Measurements from ENCODE around the gene HSD11B2. TPM values are rescaled to one million over a fixed set of nuclear protein-coding genes. Genes with fewer than 3 reads are reported as not detected.
A peak's percentile ranks its signal among the peaks of the same experiment; 100 is the strongest.

Gene HSD11B2
- total and polyA plus RNA-seq, 2 of the 4 experiments (the other 2 are of a cell fraction), result 0.26 TPM; not detected in 1

- peak; percentile 44; the same call in 1 of the 2 replicates for TF ChIP-seq MAZ (IDR thresholded peaks at IDR 0.05; ENCODE audit: borderline replicate concordance, low read depth, low read length)
Measured at GRCh38 chr16:67428146-67428731, 2.7 kb upstream of the HSD11B2 start (continued).

- Histone ChIP-seq H3K56ac (ENCODE audit: extremely low read depth, insufficient read depth, low read length) (no peak overlapping the region), H4K20me1 (ENCODE audit: insufficient read depth, low read length) (peaks cover 10% of the 10 kb centered on the region; the same call in 1 of the 2 replicates), H3K18ac (ENCODE audit: low read depth, low read length) (no peak overlapping the region), H2BK15ac (ENCODE audit: low read depth, low read length) (no peak overlapping the region), H3K27me3 (ENCODE audit: control insufficient read depth, insufficient read depth, low read length) (peaks cover 55% of the 10 kb centered on the region), H3K36me3 (ENCODE audit: control insufficient read depth, insufficient read depth, low read length) (no peaks in the 10 kb centered on the region), H3K4me2 (ENCODE audit: low read depth, low read length) (no peak overlapping the region), H2AK9ac (replicated peaks; ENCODE audit: low read depth, low read length, poor library complexity) (no peak overlapping the region), H2AFZ (replicated peaks; ENCODE audit: low read length, poor library complexity) (no peak overlapping the region), H3K79me1 (ENCODE audit: low read depth in 1 of 2, low read length in 2 of 2) (no peaks in the 10 kb centered on the region), H3K9ac (ENCODE audit: low read depth, low read length) (no peak overlapping the region), H2AK5ac (ENCODE audit: low read depth, low read length) (no peak overlapping the region), H3K14ac (replicated peaks; ENCODE audit: low read depth, low read length) (no peak overlapping the region), H4K91ac (ENCODE audit: insufficient read depth, low read depth, low read length) (no peak overlapping the region), H4K8ac (ENCODE audit: low read depth in 2 of 2, low read length in 2 of 2) (no peak overlapping the region), H4K5ac (ENCODE audit: low read depth, low read length) (no peak overlapping the region), H2BK20ac (ENCODE audit: low read depth, low read length) (0 out of 2 replicates have a peak overlapping the region, but pooled peaks have one; percentile 22), H2BK5ac (ENCODE audit: low read depth, low read length, poor library complexity, severe bottlenecking) (no peak overlapping the region), H3K9me3 (ENCODE audit: control insufficient read depth, insufficient read depth, low read length) (no peaks in the 10 kb centered on the region), H3K27ac (ENCODE audit: insufficient read depth, low read length) (no peak overlapping the region), H3K4me3 (ENCODE audit: insufficient read depth, low read depth, low read length) (no peak overlapping the region), H2BK120ac (ENCODE audit: low read depth, low read length) (no peak overlapping the region), H3K4ac (ENCODE audit: low read depth, low read length) (no peak overlapping the region), H3K23ac (ENCODE audit: low read depth, low read length) (peak overlapping the region; percentile 56; the same call in 1 of the 2 replicates), H3K9me1 (ENCODE audit: insufficient read depth, low read length) (peaks cover 3% of the 10 kb centered on the region; the same call in 1 of the 2 replicates), H3K4me1 (ENCODE audit: control insufficient read depth, insufficient read depth, low read length) (peaks cover 5% of the 10 kb centered on the region; the same call in 1 of the 2 replicates)
- DNase-seq (no peak), ATAC-seq (ENCODE audit: low read depth) (no peak)
- intact Hi-C loops (cut with micrococcal nuclease) (loop anchor here (5.0 kb wide), 1 partner anchor 167 kb away; no protein-coding TSS in a partner anchor), in situ Hi-C loops (cut with MboI; ENCODE audit: low sequenced_read_pairs) (no loop called here), dilution Hi-C loops (cut with HindIII; ENCODE audit: low sequenced_read_pairs, unreplicated experiment) (no loop called here)
- no CpG with 5 or more reads among the region's 3 CpGs for WGBS, 2 experiments (ENCODE audit: extremely low coverage in 2 of 2, insufficient read length in 1 of 2)
- ChIA-PET POLR2A (ENCODE audit: unreplicated experiment) (no interaction called here), CTCF (interaction anchor here (0.6 to 1.6 kb wide), 3 partner anchors 17 to 108 kb away, joined by 4 to 12 read pairs (median 7); no protein-coding TSS in a partner anchor)
- BruUV-seq (replicated peaks), result no TSS peak
- TF ChIP-seq CEBPB (IDR thresholded peaks at IDR 0.05; ENCODE audit: low read depth, low read length) (no peak), SMC3 (IDR thresholded peaks at IDR 0.05; ENCODE audit: low read depth, low read length) (no peak), BHLHE40 (IDR thresholded peaks at IDR 0.05; ENCODE audit: low read depth, low read length) (no peak), MXI1 (IDR thresholded peaks at IDR 0.05; ENCODE audit: borderline replicate concordance, low read depth, low read length) (no peak), MAFK (IDR thresholded peaks at IDR 0.05; ENCODE audit: low read depth, low read length) (no peak), NFE2L2 (IDR thresholded peaks at IDR 0.05; ENCODE audit: low read depth, low read length) (no peak), FOS (IDR thresholded peaks at IDR 0.05; ENCODE audit: low read depth, low read length) (no peak)
- TF ChIP-seq, protein P1, sequence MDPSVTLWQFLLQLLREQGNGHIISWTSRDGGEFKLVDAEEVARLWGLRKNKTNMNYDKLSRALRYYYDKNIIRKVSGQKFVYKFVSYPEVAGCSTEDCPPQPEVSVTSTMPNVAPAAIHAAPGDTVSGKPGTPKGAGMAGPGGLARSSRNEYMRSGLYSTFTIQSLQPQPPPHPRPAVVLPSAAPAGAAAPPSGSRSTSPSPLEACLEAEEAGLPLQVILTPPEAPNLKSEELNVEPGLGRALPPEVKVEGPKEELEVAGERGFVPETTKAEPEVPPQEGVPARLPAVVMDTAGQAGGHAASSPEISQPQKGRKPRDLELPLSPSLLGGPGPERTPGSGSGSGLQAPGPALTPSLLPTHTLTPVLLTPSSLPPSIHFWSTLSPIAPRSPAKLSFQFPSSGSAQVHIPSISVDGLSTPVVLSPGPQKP (IDR thresholded peaks at IDR 0.05; ENCODE audit: borderline replicate concordance, low read depth, low read length), result no peak
- TF ChIP-seq, protein P2, sequence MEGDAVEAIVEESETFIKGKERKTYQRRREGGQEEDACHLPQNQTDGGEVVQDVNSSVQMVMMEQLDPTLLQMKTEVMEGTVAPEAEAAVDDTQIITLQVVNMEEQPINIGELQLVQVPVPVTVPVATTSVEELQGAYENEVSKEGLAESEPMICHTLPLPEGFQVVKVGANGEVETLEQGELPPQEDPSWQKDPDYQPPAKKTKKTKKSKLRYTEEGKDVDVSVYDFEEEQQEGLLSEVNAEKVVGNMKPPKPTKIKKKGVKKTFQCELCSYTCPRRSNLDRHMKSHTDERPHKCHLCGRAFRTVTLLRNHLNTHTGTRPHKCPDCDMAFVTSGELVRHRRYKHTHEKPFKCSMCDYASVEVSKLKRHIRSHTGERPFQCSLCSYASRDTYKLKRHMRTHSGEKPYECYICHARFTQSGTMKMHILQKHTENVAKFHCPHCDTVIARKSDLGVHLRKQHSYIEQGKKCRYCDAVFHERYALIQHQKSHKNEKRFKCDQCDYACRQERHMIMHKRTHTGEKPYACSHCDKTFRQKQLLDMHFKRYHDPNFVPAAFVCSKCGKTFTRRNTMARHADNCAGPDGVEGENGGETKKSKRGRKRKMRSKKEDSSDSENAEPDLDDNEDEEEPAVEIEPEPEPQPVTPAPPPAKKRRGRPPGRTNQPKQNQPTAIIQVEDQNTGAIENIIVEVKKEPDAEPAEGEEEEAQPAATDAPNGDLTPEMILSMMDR (conservative IDR thresholded peaks at IDR 0.05; ENCODE audit: low read depth, low read length), result no peak
- TF ChIP-seq, protein P3, sequence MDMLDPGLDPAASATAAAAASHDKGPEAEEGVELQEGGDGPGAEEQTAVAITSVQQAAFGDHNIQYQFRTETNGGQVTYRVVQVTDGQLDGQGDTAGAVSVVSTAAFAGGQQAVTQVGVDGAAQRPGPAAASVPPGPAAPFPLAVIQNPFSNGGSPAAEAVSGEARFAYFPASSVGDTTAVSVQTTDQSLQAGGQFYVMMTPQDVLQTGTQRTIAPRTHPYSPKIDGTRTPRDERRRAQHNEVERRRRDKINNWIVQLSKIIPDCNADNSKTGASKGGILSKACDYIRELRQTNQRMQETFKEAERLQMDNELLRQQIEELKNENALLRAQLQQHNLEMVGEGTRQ (IDR thresholded peaks at IDR 0.05; ENCODE audit: low read depth, low read length), result no peak
Measured at GRCh38 chr16:67429053-67429798, 1.7 kb upstream of the HSD11B2 start.

Measured in IMR-90 (cell line).